H1 (cell line): ENCODE results near the gene PRR20A.

Source experiments
- ASH2L ChIP-seq: fragments of 200-600, 300-600 bp; sonication (generic); IDR thresholded peaks from one replicate; pipeline ENCODE4 v1.7.1; 2017; ENCODE audit warnings: low read length
- BCL11A ChIP-seq, 2 experiments: IDR thresholded peaks; one replicate each; pipeline ENCODE4 v1.6.1; 2011; ENCODE audit warnings: low read depth in 2 of 2, low read length in 2 of 2, mild to moderate bottlenecking in 2 of 2
- CHD2 ChIP-seq: IDR thresholded peaks from 2 replicates; pipeline ENCODE4 v1.6.1; 2012; ENCODE audit warnings: low read length, improper control_type of control experiment
- CTBP2 ChIP-seq: IDR thresholded peaks from 2 replicates; pipeline ENCODE4 v1.7.0; 2011; ENCODE audit warnings: borderline replicate concordance, mild to moderate bottlenecking, moderate library complexity, mixed read lengths, low read length; ENCODE audit not compliant: insufficient read depth, insufficient read length
- CTCF ChIP-seq, 3 experiments: IDR thresholded peaks; 1 replicate in 2 of 3; 2 replicates in 1 of 3; pipeline versions ENCODE4 v1.5.1 to v1.6.1; 2011; ENCODE audit warnings: low read length in 3 of 3, mild to moderate bottlenecking in 3 of 3, inconsistent platforms in 2 of 3, low read depth in 1 of 3, moderate library complexity in 1 of 3; ENCODE audit not compliant: insufficient read depth in 1 of 3; ENCODE audit errors: control extremely low read depth in 1 of 3
- EP300 ChIP-seq, 2 experiments: IDR thresholded peaks; 1 replicate in 1 of 2; 2 replicates in 1 of 2; pipeline ENCODE4 v1.6.1; 2011 to 2012; ENCODE audit warnings: low read depth in 2 of 2, low read length in 2 of 2, mild to moderate bottlenecking in 2 of 2, borderline replicate concordance in 1 of 2, inconsistent platforms in 1 of 2, moderate library complexity in 1 of 2
- POLR2A ChIP-seq, 2 experiments: IDR thresholded peaks; 1 replicate in 1 of 2; 2 replicates in 1 of 2; pipeline ENCODE4 v1.6.1; 2011; ENCODE audit warnings: low read depth in 2 of 2, low read length in 2 of 2, mild to moderate bottlenecking in 2 of 2; ENCODE audit errors: control extremely low read depth in 1 of 2
- RAD21 ChIP-seq, 2 experiments: IDR thresholded peaks in 1 of 2; conservative IDR thresholded peaks in 1 of 2; 2 replicates each; pipeline ENCODE4 v1.6.1; 2011; ENCODE audit warnings: low read depth in 2 of 2, low read length in 2 of 2, improper control_type of control experiment in 1 of 2, inconsistent platforms in 1 of 2, mild to moderate bottlenecking in 1 of 2, moderate library complexity in 1 of 2
- SIN3A ChIP-seq, 2 experiments: IDR thresholded peaks in 1 of 2; conservative IDR thresholded peaks in 1 of 2; 2 replicates each; pipeline ENCODE4 v1.6.1; 2011 to 2012; ENCODE audit warnings: low read length in 2 of 2, improper control_type of control experiment in 1 of 2, low read depth in 1 of 2, mild to moderate bottlenecking in 1 of 2
- SP1 ChIP-seq: IDR thresholded peaks from 2 replicates; pipeline ENCODE4 v1.6.1; 2011; ENCODE audit warnings: low read depth, low read length
- SP4 ChIP-seq: IDR thresholded peaks from 2 replicates; pipeline ENCODE4 v1.6.1; 2012; ENCODE audit warnings: low read length, inconsistent platforms
- TBP ChIP-seq: IDR thresholded peaks from 2 replicates; pipeline ENCODE4 v1.6.1; 2011; ENCODE audit warnings: low read depth, low read length, improper control_type of control experiment
- TCF12 ChIP-seq: IDR thresholded peaks from 2 replicates; pipeline ENCODE4 v1.6.1; 2011; ENCODE audit warnings: low read depth, mild to moderate bottlenecking, low read length
- YY1 ChIP-seq: IDR thresholded peaks from 2 replicates; pipeline ENCODE4 v1.6.1; 2011; ENCODE audit warnings: low read depth, mild to moderate bottlenecking, low read length

- no peak for TF ChIP-seq BCL11A (IDR thresholded peaks at IDR 0.05; ENCODE audit: low read depth in 2 of 2, low read length in 2 of 2)
- no peak for TF ChIP-seq SP1
- no peak for TF ChIP-seq CTCF (IDR thresholded peaks at IDR 0.05; ENCODE audit: control extremely low read depth in 1 of 3, insufficient read depth in 1 of 3, low read depth in 1 of 3, low read length in 3 of 3)
- TF ChIP-seq TCF12, result no peak
- no peak for TF ChIP-seq POLR2A (IDR thresholded peaks at IDR 0.05; ENCODE audit: control extremely low read depth in 1 of 2, low read depth in 2 of 2, low read length in 2 of 2)
- TF ChIP-seq SIN3A (conservative IDR thresholded peaks at IDR 0.05 in 1 of 2, IDR thresholded peaks at IDR 0.05 in 1 of 2; ENCODE audit: low read depth in 1 of 2, low read length in 2 of 2), result no peak
- TF ChIP-seq SP4, result no peak
- no peak for TF ChIP-seq CTBP2
- no peak for TF ChIP-seq ASH2L
- no peak for TF ChIP-seq RAD21 (IDR thresholded peaks at IDR 0.05 in 1 of 2, conservative IDR thresholded peaks at IDR 0.05 in 1 of 2; ENCODE audit: low read depth in 2 of 2, low read length in 2 of 2)
- no peak for TF ChIP-seq TBP
- TF ChIP-seq CHD2, result no peak
- no peak for TF ChIP-seq EP300 (IDR thresholded peaks at IDR 0.05; ENCODE audit: borderline replicate concordance in 1 of 2, low read depth in 2 of 2, low read length in 2 of 2)
- TF ChIP-seq YY1, result no peak
These were observed 3.1 kb upstream of the PRR20A start for GRCh38 chr13:57137585-57137984.
